ENCODE measurements around the gene ZNF710.

DNA sequence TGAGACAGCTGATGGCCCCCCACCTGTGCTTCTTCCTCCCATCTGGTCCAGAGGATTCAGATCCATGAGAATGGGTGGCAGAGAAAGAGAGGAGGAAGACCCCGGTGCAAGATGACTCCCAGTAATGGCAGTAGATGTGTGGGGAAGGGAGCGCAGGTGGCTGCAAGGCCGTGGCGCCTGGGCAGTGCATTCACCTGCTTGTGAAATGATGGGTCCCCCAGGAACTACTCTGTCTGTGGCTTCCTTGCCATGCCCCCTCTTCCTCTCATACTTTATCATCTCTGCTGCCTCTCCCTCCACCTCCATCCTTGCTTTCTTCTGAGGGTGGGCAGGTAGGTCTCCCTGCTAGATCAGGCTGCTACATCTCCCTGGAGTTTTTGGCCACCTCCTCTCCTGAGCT lies 23.3 kb downstream of the ZNF710 start:
- TF ChIP-seq, protein P1, sequence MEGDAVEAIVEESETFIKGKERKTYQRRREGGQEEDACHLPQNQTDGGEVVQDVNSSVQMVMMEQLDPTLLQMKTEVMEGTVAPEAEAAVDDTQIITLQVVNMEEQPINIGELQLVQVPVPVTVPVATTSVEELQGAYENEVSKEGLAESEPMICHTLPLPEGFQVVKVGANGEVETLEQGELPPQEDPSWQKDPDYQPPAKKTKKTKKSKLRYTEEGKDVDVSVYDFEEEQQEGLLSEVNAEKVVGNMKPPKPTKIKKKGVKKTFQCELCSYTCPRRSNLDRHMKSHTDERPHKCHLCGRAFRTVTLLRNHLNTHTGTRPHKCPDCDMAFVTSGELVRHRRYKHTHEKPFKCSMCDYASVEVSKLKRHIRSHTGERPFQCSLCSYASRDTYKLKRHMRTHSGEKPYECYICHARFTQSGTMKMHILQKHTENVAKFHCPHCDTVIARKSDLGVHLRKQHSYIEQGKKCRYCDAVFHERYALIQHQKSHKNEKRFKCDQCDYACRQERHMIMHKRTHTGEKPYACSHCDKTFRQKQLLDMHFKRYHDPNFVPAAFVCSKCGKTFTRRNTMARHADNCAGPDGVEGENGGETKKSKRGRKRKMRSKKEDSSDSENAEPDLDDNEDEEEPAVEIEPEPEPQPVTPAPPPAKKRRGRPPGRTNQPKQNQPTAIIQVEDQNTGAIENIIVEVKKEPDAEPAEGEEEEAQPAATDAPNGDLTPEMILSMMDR (conservative IDR thresholded peaks at IDR 0.05 in 1 of 2, IDR thresholded peaks at IDR 0.05 in 1 of 2; ENCODE audit: extremely low read depth in 1 of 2, insufficient read depth in 1 of 2, low read depth in 1 of 2, low read length in 2 of 2) = no peak
- no peak for TF ChIP-seq EZH2 (IDR thresholded peaks at IDR 0.05; ENCODE audit: borderline replicate concordance, low read length)
